ENCODE data around the gene SNIP1.
"Not testable (repeated sequence)": the region's sequence is repeated elsewhere in the genome, so short reads cannot be mapped to it uniquely, and the experiment has no call there.

The SNIP1 gene

GRCh38 chr1:37553598-37553926 is 531 bp downstream of the SNIP1 start:
- ChIA-PET CTCF (interaction anchor here (0.9 to 1.0 kb wide), 2 partner anchors 9 to 128 kb away, joined by 3 to 4 read pairs; no protein-coding TSS in a partner anchor), POLR2A (interaction anchor here (0.6 to 1.4 kb wide), 2 partner anchors 11 to 137 kb away, joined by 4 read pairs; a partner anchor contains a TSS)
- H3K4me3 ChIP-seq (ENCODE audit: low read depth, low read length): peak overlapping the region; percentile 99
- DNase-seq (ENCODE audit: low read depth, low spot score): no peak
- TF ChIP-seq CTCF (IDR thresholded peaks at IDR 0.05; ENCODE audit: insufficient read depth, low read length, missing control alignments): no peak

GRCh38 chr1:37549341-37549740 is 4.8 kb downstream of the SNIP1 start:
- no peak overlapping the region for H3K4me3 ChIP-seq (ENCODE audit: low read depth, low read length)
- ChIA-PET POLR2A (no interaction called here), CTCF (interaction anchor here (1.3 to 5.0 kb wide), 3 partner anchors 11 to 134 kb away, joined by 3 to 21 read pairs (median 3); partner anchors contain the start of gene MEAF6)
- DNase-seq (ENCODE audit: low read depth, low spot score): no peak
- TF ChIP-seq CTCF (IDR thresholded peaks at IDR 0.05; ENCODE audit: insufficient read depth, low read length, missing control alignments): no peak

- H3K4me3 ChIP-seq (ENCODE audit: low read depth, low read length): no peak overlapping the region
- POLR2A ChIA-PET: no interaction called here
- TF ChIP-seq CTCF (IDR thresholded peaks at IDR 0.05; ENCODE audit: insufficient read depth, low read length, missing control alignments): no peak
- DNase-seq (ENCODE audit: low read depth, low spot score): no peak
- CTCF ChIA-PET: interaction anchor here (0.9 kb wide), 1 partner anchor 30 kb away, joined by 3 read pairs; the partner anchor contains the start of gene MEAF6
These were observed 9.1 kb downstream of the SNIP1 start for GRCh38 chr1:37545019-37545418.

- CTCF ChIA-PET: interaction anchor here (0.9 to 1.6 kb wide), 2 partner anchors 30 to 90 kb away, joined by 3 to 4 read pairs; partner anchors contain the start of gene MEAF6
- H3K4me3 ChIP-seq (ENCODE audit: low read depth, low read length): no peak overlapping the region
- DNase-seq (ENCODE audit: low read depth, low spot score): no peak
- TF ChIP-seq CTCF (IDR thresholded peaks at IDR 0.05; ENCODE audit: insufficient read depth, low read length, missing control alignments): no peak
- POLR2A ChIA-PET: no interaction called here
These were observed 9.6 kb downstream of the SNIP1 start for GRCh38 chr1:37544530-37544929.

- POLR2A ChIA-PET: no interaction called here
- TF ChIP-seq CTCF (IDR thresholded peaks at IDR 0.05; ENCODE audit: insufficient read depth, low read length, missing control alignments): no peak
- CTCF ChIA-PET: interaction anchor here (5.9 kb wide), 1 partner anchor 25 kb away, joined by 22 read pairs; the partner anchor contains the start of gene MEAF6
These were observed 13.9 kb downstream of the SNIP1 start for GRCh38 chr1:37540036-37540785.

GRCh38 chr1:37539154-37539553 is 14.9 kb downstream of the SNIP1 start:
- POLR2A ChIA-PET; H3K4me3 ChIP-seq (ENCODE audit: low read depth, low read length); DNase-seq (ENCODE audit: low read depth, low spot score): not testable (repeated sequence)
- CTCF ChIA-PET: interaction anchor here (0.8 to 5.9 kb wide), 4 partner anchors 22 to 85 kb away, joined by 3 to 22 read pairs (median 4); partner anchors contain the start of gene MEAF6

More at GRCh38 chr1:37540036-37540785, 13.9 kb downstream of the SNIP1 start:
- no peak overlapping the region for H3K4me3 ChIP-seq (ENCODE audit: low read depth, low read length)
- no peak for DNase-seq (ENCODE audit: low read depth, low spot score)

All from AG04449 (cell line).